ENCODE results near the gene PFKFB2.

The PFKFB2 gene

DNA sequence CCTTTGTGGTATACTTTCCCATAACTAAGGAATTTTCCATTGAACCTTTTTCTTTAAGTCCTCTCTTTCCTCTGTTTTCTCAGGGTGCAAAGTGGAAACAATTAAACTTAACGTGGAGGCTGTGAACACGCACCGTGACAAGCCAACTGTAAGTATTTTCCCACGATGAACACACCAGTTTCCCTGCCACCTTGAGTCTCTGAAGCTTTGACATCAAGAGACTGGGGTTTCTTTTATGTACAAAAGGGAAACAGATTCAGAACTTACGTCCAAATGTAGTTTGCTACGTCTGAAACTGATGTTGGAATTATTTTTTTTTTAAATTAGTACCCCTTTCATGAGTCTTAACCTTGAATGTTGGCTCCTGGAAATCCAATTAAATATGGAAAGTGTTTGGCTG is 18.4 kb downstream of the PFKFB2 start:
- H3K27me3 ChIP-seq (replicated peaks; ENCODE audit: control insufficient read depth, insufficient read depth, low read length) = no peaks in the 10 kb centered on the region
- no peak for DNase-seq (ENCODE audit: extremely low read depth, insufficient read length)
- no peaks in the 10 kb centered on the region for H3K36me3 ChIP-seq (ENCODE audit: control insufficient read depth, insufficient read depth, low read length)
- H3K4me3 ChIP-seq (replicated peaks; ENCODE audit: low read depth, low read length) = no peak overlapping the region
- TF ChIP-seq, protein P1, sequence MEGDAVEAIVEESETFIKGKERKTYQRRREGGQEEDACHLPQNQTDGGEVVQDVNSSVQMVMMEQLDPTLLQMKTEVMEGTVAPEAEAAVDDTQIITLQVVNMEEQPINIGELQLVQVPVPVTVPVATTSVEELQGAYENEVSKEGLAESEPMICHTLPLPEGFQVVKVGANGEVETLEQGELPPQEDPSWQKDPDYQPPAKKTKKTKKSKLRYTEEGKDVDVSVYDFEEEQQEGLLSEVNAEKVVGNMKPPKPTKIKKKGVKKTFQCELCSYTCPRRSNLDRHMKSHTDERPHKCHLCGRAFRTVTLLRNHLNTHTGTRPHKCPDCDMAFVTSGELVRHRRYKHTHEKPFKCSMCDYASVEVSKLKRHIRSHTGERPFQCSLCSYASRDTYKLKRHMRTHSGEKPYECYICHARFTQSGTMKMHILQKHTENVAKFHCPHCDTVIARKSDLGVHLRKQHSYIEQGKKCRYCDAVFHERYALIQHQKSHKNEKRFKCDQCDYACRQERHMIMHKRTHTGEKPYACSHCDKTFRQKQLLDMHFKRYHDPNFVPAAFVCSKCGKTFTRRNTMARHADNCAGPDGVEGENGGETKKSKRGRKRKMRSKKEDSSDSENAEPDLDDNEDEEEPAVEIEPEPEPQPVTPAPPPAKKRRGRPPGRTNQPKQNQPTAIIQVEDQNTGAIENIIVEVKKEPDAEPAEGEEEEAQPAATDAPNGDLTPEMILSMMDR (IDR thresholded peaks at IDR 0.05; ENCODE audit: insufficient read depth, low read length, poor library complexity, severe bottlenecking) = no peak

DNA sequence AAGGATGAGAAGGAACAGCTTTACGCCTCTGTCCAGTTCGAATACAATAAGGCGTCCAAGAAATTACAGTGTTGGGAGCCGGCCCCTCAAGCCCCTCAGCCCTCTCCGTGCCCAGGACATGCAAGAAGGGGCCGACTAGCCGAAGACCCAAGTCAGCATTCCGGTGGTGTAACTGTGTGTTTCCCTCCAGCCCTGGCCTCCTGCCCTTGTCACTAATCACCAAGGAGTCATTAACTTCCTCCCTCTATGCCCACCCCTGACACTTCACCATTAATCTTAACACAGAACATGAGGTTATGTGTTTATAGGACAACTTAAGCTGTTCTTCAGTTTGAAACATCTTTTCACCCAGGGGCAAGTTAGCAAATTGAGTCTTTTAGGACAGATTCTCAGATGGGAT is 19.2 kb downstream of the PFKFB2 start:
- Histone ChIP-seq H3K4me3 (replicated peaks; ENCODE audit: low read depth, low read length) (no peak overlapping the region), H3K36me3 (ENCODE audit: control insufficient read depth, insufficient read depth, low read length) (no peaks in the 10 kb centered on the region), H3K27me3 (replicated peaks; ENCODE audit: control insufficient read depth, insufficient read depth, low read length) (no peaks in the 10 kb centered on the region)
- TF ChIP-seq, protein P1 (IDR thresholded peaks at IDR 0.05; ENCODE audit: insufficient read depth, low read length, poor library complexity, severe bottlenecking) = no peak
- no peak for DNase-seq (ENCODE audit: extremely low read depth, insufficient read length)

DNA sequence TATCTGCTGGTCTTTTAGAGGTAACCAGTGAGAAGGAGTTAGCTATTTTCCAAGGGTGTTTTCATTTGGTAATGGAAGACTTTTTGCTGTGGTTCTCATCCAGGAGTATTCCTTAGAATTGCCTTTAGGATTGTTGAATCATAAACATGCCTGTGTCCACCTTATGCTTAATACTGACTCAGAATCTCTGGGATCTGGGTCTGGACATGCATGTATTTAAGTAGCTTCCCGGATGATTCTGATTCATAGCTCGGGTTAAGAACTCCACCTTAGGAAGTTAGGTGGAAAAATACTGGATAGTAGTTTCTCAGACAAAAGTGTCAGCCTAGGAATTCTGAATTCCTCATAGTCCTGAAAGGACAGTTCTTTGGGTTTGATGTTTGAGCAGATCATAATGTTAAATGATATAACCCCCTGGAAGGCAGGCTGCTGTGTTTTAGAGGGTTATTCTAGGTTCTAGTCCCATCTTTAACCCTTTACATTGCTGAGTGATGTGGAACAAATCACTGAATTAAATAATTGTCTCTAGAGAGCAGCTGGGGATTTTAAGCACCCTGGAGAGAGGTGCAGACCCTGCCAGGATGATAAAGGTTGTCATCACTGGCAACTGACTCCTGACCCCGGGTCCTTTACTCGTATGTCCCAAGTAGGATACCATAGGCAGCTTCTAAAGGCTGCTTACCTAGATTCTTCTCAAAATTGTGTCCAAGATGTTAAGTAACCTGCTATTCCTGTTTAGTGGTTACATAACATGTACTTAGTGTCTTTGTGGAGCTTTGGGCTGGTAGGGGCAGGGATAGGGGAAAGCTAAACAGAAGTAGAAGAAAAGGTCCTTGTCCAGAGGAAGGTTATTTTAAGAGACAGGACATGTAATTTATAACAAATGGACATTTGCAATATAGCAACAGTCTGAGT is 21.1 kb downstream of the PFKFB2 start:
- Histone ChIP-seq H3K4me3 (replicated peaks; ENCODE audit: low read depth, low read length) (no peak overlapping the region), H3K36me3 (ENCODE audit: control insufficient read depth, insufficient read depth, low read length) (no peaks in the 10 kb centered on the region), H3K27me3 (replicated peaks; ENCODE audit: control insufficient read depth, insufficient read depth, low read length) (no peaks in the 10 kb centered on the region)
- no peak for DNase-seq (ENCODE audit: extremely low read depth, insufficient read length)
- TF ChIP-seq, protein P1 (IDR thresholded peaks at IDR 0.05; ENCODE audit: insufficient read depth, low read length, poor library complexity, severe bottlenecking) = no peak

DNA sequence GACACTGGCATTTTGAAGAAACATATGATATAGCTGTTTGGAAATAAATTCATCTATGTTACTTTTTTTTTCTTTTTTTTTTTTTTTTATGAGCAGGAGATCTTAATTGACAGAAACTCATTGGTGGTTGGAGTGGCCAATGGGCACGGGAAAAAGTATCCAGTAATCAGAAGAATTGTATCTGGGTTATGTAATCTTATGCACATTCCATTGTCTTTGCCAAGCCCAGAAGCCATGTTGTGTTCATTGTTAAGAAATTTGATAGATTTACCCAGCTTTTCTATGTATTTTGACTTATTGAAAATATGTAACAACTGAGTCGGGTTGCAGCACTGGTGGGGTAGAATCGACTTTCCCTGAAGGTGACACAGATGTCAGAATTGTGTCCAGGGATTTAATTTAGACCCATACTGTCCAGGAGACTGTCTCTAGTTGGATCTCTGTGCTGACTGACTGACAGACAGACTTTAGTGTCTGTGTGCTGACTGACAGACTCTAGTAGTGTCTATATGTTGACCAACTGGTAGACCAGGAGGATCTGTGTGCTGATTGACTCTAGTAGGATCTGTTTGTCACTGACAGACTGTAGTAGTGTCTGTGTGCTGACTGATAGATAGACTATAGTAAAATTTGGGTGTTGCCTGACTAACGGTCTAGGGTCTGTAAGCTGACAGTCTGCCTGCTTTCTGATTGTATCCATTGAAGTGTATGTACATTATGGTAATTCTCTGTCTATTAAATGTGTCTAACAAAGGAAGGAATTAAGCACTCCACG is 23.3 kb downstream of the PFKFB2 start:
- no peak overlapping the region for H3K4me3 ChIP-seq (replicated peaks; ENCODE audit: low read depth, low read length)
- no peak for DNase-seq (ENCODE audit: extremely low read depth, insufficient read length)
- TF ChIP-seq, protein P1 (IDR thresholded peaks at IDR 0.05; ENCODE audit: insufficient read depth, low read length, poor library complexity, severe bottlenecking) = no peak
- no peaks in the 10 kb centered on the region for H3K36me3 ChIP-seq (ENCODE audit: control insufficient read depth, insufficient read depth, low read length)
- no peaks in the 10 kb centered on the region for H3K27me3 ChIP-seq (replicated peaks; ENCODE audit: control insufficient read depth, insufficient read depth, low read length)

DNA sequence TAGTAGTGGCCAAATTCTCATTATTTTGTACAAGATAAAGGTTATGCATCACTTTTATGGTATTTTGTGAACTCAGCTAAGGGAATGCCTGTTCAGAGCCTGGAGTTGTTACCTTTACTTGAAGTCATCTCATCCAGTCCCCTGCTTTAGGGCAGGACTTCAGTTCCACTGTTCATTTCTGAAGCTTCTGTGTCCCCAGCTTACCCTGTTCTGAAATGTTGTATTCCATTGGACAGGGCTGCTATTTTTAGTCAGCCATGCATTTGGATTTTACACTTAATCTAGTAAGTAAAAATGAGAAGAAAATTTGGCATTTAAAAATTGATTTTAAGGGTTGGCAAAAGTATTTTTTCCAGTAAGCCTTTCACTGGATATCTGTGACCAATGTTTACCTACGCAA is 23.9 kb downstream of the PFKFB2 start:
- no peak for DNase-seq (ENCODE audit: extremely low read depth, insufficient read length)
- H3K4me3 ChIP-seq (replicated peaks; ENCODE audit: low read depth, low read length) = no peak overlapping the region
- no peaks in the 10 kb centered on the region for H3K27me3 ChIP-seq (replicated peaks; ENCODE audit: control insufficient read depth, insufficient read depth, low read length)
- no peaks in the 10 kb centered on the region for H3K36me3 ChIP-seq (ENCODE audit: control insufficient read depth, insufficient read depth, low read length)
- TF ChIP-seq, protein P1 (IDR thresholded peaks at IDR 0.05; ENCODE audit: insufficient read depth, low read length, poor library complexity, severe bottlenecking) = no peak

All from GM06990 (cell line).